ENCODE measurements around the gene OR4E1.
"Not testable (repeated sequence)": the region's sequence is repeated elsewhere in the genome, so short reads cannot be mapped to it uniquely, and the experiment has no call there.

Gene OR4E1, protein sequence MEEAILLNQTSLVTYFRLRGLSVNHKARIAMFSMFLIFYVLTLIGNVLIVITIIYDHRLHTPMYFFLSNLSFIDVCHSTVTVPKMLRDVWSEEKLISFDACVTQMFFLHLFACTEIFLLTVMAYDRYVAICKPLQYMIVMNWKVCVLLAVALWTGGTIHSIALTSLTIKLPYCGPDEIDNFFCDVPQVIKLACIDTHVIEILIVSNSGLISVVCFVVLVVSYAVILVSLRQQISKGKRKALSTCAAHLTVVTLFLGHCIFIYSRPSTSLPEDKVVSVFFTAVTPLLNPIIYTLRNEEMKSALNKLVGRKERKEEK

DNA sequence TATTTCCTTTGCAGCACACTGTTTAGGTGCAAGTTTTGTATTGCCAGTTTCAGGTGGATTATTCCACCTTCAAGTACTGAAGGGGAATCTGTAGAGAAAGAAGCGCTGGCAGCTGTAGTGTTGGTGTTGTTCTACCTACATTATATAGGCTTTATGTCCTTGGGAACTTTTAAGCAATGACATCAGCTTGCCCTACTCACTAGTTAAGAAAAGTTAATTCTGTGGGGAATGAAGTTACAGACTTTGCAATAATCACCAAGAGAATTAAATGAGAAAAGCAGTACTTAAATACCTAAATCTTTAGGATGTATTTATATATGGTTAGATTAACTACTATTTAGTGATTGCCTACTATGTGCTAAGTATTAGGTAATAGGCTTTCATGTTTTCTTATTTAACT, at the start of gene OR4E1:
TSS of gene OR4E1 (minus strand) at position 101 of the 400 bp plus-strand sequence. CDS start 2,883 bp downstream, outside the sequence.
- no peak for DNase-seq

DNA sequence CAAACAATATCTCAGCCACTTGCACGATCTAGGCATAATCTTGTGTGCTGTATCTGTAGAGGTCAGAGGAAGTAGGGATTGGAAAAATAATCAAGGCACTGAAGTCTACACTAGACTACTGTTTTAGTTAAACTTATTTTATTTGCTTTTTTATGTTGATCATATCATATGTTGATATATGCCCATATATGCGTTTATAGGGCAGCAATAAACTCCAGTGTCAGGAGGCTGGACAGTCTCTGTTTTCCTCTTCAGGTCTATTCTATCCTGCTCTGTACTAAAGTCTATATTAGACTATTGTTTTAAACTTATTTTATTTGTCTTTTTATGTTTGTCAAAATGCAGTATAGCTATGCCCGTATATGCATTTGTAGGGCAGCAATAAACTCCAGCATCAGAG, 47.9 kb upstream of the OR4E1 start:
- no peak for DNase-seq

DNA sequence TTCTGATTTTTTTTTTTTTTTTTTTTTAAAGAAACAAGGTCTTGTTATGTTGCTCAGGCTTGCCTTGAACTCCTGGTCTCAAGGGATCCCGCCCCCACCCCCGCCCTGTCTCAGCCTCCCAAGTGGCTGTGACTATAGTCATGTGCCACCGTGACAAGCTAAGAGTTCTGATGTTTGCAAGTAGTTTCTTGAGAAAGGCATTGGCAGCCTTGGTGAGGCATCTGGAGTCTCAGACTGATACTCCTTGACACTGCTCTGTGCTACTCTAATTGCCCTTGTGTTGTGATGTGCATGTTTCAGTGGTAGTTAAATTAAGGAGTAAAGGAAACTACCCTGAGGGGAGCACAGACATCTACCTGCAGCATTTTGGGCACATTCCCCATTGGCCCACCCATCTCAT, 46.2 kb upstream of the OR4E1 start:
- no peak for DNase-seq

DNA sequence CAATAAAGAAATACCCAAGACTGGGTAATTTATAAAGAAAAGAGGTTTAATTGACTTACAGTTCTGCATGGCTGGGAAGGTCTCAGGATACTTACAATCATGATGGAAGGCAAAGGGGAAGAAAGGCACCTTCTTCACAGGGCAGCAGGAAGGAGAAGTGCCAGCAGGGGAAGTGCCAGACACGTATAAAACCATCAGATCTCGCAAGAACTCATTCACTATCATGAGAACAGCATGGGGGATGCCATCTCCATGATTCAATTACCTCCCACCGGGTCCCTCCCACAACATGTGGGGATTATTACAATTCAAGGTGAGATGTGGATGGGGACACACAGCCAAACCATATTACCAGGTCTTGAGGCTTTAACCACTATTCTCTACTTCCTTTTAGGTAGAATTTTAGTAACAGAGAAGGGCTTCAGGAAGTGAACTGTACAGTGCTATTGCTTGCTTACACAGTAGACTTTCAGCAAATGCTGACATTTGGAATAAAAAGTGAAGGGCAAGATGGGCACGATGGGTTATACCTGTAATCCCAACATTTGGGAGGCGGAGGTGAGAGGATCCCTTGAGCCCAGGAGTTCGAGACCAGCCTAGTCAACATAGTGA, 40.8 kb upstream of the OR4E1 start:
- DNase-seq, result no peak

DNA sequence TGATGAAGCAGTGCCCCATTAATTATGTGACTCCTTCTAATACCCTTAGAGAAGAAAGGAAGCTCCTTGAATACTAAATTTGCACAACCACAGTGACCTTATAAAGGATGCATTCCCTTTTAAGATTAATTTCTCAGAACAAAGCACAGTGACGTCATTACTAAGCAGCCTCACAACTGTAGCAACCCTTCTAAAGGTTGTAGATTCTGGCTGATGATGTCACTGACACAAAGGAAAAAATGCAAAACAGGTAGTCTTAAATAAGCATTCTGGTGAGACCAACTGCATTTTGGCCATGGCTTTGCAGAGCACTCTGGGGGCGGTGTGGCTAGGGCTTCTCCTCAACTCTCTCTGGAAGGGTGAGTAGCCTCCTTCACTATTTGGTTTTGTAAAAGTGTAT, 38.4 kb upstream of the OR4E1 start:
- no peak for DNase-seq

DNA sequence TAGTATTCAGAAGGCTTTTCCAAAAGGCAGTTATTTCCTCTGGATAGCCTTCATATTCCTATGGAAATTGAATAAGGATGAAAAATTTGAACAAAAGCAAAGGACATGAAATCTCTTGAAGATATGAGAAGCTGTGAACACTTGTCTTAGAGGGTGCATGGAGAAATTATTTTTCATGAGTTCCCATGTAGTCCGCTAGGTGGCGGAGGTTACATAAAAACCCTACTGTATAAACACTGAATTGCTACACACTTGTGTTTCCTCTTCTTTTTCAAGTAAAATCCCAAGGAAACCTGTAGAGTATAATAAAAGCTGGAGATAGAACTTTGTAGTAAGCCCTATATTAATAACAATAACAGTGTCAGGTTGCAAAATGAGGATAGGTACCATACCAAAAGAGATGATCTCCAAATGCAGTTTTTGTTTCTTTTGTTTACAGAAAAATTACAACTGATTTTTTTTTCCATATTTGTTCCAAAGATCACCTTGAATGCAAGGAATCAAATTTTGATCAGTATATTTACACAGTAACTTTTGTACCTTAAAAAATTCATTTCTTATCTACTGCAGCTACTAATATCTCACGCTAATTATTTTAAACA, 37.8 kb upstream of the OR4E1 start:
- DNase-seq, result peak in 1 of 2 experiments; percentile 29

DNA sequence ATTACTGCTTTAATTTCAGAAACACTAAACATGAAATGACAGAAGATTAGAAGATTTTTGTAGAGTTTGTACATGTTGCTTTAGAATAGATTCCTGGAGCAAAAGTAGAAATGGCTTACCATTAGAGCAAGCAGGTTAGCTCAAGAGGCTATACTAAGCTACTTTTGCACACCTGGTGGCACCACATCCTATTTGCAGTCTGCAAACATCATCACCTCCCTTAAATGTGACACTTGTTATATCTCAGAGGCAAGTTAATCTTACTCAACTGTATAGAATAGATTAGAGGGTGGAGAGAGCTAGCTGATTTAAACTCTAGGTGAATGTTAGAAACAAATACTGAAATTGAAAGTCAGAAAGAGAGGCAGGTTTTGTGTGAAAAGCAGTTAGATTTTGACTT, 30.7 kb upstream of the OR4E1 start:
- DNase-seq, result no peak

DNA sequence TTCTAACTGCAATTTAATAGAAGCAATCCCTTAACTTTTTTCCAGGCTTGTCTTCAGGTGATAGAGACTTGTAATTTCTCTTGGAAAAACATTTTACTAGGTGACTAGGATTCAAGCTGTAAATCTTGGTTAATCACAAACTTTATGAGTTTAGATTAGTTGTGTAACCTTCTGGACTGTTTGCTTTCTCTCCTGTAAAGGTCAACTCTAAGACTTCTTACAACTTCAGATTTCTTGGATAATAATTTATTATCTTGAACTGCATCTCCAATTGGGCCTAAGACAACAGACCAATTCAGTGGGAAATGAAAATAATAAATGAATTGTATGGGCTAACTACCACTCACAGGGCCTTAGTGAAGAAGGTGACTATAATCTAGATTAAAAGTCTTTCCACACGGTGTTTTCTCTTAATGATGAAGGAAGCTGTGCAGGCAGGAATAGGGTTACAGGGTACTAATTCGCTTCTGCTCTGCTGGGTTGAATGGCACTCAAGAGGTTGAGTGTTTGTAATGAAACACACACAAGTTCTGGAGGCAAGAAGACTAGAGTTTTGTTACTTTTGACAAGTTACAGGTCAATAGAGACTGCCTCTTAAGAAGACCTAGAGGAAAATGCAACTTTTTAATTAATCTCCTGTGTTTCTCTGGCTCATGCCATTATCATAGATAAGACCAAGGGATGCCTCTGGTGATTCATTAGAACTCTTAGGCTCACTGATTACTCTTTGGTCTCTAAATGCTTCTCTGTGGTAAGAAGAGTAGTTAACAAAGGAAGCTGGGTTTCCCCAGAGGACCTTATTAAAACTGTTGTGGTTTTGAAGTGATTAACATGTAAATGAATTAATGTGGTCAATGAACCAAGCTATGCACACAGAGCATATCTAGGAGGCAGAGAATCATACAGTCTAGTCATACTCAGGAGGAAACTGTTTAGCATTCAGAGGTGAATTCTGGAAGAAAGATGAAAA, 30.0 kb upstream of the OR4E1 start:
- no peak for DNase-seq

DNA sequence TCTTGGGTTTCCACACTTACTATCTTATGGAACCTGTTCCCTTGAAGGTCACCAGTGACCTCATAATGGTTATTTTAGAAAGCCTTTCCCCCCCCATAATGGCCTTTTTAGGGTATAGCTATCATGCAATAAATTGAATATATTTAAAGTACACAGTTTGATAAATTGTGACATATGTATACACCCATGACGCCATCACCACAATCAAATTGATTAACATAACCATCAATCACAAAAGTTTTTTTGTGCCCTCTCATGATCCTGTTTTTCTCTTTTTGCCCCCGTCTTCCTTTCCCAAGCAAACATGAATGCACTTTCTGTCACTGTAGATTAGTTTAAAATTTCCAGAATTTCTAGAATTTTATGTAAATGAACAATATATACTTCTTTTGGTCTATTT, 28.7 kb upstream of the OR4E1 start:
- DNase-seq, result no peak

DNA sequence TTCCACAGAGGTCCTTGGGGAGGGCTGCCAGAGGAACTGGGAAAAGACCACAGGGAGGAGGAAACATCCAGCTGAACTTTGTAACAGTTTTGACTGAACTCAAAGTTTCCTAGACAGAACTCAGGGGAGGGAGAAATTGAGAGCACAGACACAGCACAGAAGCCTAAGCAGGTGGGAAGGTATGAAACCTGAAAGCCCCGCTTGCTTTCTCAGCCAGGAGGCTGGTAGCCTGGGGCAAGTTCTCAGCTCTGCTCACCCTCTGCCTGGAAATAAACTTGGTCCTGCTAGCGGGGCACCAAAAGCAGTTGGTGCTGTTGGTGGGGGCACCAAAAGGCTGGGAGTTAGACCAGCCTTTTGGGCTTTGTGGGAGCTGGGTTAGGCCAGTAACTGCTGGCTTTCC, 25.9 kb upstream of the OR4E1 start:
- DNase-seq, result no peak

DNA sequence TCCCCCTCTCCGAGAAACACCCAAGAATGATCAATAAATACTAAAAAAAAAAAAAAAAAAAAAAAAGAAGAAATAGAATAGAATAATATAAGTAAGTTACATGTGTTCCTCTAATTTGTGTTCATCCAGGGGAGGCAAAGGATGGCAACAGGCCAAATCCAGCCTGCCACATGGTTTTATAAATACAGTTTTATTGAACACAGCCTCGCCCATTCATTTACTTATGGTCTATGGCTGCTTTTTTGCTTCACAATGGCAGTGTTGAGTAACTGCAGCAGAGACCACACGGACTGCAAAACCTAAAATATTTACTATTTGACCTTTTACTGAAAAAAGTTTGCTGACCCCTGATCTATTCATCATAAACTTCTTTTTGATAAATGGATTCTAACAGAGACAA, 24.9 kb upstream of the OR4E1 start:
- DNase-seq, result not testable (repeated sequence)

DNA sequence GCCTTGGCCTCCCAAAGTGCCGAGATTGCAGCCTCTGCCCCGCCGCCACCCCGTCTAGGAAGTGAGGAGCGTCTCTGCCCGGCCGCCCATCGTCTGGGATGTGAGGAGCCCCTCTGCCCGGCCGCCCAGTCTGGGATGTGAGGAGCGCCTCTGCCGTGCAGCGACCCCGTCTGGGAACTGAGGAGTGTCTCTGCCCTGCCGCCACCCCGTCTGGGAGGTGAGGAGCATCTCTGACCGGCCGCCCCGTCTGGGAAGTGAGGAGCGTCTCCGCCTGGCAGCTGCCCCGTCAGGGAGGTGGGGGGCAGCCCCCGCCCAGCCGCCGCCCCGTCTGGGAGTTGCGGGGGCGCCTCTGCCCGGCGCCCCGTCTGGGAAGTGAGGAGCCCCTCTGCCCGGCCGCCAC, 24.0 kb upstream of the OR4E1 start:
- not testable (repeated sequence) for DNase-seq

DNA sequence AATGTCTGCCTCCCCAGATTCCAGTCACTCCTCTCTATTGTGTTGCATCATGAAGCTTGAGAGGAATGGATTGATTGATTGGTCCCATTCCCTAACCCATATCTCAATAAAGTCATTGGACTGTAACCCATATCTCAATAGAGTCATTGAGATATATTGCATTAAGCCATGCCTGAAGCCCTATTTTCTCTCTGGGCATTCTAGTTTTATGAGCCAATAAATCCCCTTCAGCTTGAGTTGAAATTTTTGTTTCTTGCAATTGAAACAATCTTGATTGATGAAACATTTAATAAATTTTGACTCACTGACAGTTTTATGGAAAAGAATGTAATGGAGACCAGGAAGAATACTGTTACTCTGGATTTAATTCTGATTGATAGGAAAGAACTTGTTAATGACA, 20.8 kb upstream of the OR4E1 start:
- no peak for DNase-seq

DNA sequence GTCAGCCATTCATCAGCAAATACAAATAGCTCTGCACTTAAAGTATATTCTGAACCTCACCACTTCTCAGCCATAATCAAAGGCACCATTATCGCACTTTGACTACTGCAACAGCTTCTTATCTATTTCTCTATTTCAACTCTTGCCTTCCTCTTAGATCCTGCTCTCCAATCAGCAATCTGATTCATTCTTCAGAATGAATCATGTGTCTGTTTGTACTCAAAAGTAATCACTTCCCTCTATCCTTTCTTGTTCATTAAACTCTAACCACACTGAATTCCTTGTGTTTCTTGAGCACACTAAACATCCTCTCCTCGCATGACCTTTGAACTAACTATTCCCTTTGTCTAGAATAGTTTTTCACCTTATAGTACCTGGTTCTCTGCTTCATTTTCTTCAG, 12.8 kb upstream of the OR4E1 start:
- no peak for DNase-seq

DNA sequence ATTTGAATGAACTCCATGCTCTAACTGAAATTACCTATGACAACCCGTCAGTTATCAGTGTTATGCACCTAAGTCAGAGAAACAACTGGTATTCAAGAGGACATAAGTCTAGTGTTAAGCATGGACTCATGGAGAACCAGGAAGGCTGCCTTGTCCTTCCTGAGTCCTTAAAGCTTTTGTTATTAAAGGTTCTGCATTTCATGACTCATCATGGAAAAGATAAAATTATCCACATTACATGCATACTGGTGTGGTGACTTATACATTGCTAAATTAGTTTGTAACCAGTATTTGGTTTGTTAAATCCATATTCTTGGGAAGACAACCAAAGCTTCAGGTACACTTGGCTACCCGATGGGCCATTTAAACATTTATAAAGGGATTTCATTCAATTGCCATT, 6.5 kb upstream of the OR4E1 start:
- DNase-seq, result no peak

DNA sequence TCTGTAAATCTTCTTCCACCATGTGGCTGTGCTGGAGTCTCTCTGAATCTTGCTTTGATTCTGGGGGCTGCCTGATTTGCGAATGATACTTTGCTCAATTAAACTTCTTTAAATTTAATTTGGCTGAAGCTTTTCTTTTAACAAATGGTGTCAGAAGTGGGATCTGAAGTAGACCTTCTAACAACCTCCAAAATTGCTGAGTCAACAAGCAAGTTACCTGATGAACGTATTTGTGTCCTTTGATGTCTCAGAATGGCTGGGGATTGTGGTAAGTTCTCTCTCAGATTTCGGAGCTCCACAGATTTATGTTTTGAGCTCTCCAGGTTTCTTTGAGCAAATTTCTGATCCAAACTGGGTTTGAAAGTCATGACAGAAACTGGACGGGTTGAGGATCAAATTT, 1.9 kb upstream of the OR4E1 start:
- no peak for DNase-seq

DNA sequence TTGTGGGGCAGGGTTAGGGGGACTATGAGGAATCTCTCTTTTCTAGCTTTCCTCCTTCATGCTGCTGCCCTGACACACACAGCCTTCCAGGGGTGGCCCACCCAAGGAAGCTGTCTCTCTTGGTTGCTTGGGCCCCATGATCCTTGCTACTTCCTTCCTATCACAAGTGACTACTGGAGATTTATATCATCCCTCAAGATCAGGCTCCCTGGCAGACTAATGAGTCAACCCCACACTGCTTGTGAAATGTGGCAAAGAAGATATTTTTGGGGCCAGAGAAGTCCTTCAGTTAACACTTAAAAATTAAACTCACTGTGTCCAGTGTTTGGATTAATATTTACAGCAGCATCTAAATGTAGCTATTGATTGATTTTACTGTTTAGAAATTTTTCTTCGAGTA, 1.5 kb downstream of the OR4E1 start:
- DNase-seq, result no peak

DNA sequence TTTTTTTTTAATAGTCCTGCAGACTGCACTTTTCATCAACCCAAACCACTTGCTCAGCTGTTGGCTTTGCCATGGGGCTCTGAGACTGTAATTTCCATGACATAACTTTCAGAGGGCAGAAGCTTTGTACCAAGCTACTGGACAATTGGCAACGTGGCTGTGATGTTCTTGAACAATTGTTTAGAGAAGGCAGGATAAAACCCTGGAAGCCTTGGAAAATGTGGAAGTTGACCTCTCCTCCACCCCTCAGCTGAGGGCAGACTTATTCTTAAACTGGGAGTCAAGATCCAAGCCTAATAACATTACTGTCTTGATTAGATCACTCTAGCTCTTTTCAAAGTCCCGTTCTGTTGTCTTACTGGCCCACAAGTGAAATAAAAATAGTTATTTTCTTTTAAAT, 2.2 kb downstream of the OR4E1 start:
- DNase-seq, result no peak

DNA sequence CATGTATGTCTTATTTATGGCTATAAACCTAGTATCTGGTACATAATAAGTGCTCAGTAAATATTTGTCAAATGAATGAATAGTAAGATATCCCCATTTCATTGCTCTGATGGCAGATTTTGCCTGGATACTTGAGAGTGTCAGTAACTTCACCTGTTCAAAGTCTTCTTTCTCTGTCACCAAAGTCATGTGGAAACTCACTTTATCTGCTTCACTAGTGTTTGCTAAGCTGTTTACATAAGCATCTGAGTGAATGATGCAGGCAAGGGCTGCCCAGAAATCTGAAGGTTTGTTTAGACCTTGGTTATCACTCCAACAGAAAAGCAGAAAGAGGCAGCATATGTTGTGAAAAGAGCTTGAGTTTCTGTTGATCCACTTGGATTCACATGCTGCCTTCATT, 4.3 kb downstream of the OR4E1 start:
- DNase-seq, result no peak

DNA sequence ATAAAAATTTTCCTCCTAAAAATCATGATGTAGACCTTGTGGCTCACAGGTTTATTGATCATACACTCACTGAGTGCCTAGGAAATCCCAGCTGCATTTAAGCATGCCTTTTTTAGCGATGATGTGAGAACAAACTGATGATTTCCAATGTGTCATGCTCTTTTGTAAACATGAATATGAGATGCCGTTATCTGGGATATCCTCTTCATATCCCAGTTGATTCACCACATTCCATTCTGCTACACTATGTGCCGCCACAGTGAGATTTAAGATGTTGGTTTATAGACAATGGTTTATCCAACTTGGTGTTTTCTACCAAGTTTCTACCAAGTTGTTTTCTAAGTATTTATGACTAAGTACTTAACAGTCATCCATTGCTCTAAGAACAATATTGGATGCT, 5.2 kb downstream of the OR4E1 start:
- no peak for DNase-seq

DNA sequence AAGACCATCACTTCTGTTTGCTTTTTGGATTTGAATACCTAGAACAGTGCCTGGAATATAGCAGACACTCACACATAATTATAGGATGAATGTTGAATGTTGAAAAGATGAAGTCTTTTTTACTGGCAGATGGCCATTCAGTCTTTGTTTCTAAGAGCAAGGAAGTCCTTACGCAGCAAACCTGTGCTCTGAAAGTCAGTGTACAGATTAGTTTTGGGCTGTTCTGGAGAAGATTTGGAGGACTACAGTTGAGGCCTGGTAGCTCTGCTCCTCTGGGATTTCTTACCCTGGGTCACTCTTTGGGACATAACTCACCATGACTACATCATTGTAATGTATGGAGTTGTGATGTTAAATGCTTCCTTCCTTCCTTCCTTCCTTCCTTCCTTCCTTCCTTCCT, 16.6 kb downstream of the OR4E1 start:
- no peak for DNase-seq

DNA sequence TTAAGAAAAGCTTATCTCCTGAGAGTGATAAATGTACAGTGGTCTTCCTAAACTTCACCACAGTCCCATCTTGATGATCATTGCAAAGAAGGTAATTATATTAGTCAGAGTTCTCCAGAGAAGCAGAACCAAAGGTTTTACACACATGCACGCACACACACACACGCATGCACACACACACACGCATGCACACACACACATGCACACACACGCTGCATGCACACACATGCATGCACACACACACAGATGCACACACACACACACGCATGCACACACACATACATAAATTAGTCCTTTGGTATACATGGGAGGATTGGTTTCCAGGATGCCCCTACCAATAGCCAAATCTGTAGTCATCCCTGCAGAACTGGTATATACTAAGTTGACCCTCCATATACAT, 19.4 kb downstream of the OR4E1 start:
- DNase-seq, result no peak

DNA sequence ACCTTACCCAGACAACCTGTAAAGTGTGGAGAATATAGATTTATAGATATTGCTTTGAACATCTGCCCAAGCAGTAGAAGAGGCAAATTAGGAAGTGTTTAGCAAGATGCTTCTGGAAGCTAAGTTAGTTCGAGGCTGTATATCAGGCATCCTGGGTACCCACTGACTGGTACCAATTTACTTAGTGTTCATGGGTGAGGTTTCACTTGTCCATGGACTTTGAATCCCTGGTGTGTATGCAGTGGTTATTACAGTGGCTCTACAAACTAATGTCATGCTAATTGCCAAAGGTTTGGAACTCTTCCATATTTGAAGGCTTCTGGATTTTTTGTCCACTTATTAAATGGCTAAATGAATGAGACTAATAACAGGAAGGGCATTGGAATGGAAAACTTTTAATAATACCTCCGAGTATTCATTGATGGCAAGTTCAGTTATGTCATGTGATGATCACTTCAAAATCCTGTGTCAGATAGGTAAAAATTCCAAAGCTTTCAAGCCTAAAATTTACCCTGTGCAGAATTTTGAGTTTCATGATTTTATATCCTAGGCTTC, 20.2 kb downstream of the OR4E1 start, which contains the start of gene OR4E2:
TSS of gene OR4E2 (plus strand) at position 505 of the 555 bp plus-strand sequence. CDS start 11,248 bp downstream, outside the sequence.
- DNase-seq, result no peak

Measured in SHP77 (cell line).